GM23248 (cell line): ENCODE results near the gene TPCN1.

ENCODE experiments used
- EZH2 ChIP-seq: fragments of 200-600 bp; sonication (generic); IDR thresholded peaks from 2 replicates; pipeline ENCODE4 v1.6.1; 2018; ENCODE audit warnings: antibody characterized with exemption, mild to moderate bottlenecking; ENCODE audit not compliant: insufficient read depth, poor library complexity, severe bottlenecking
- EZH2phosphoT487 ChIP-seq: fragments of 200-600 bp; sonication (generic); IDR thresholded peaks from 2 replicates; pipeline ENCODE4 v1.6.1; 2018; ENCODE audit warnings: antibody characterized with exemption, moderate library complexity, mild to moderate bottlenecking, low read depth; ENCODE audit not compliant: insufficient read depth

- TF ChIP-seq EZH2phosphoT487 (no peak), EZH2 (no peak)
These were observed 108.6 kb downstream of the TPCN1 start for GRCh38 chr12:113329791-113330417.
